PC-3 (cell line): ENCODE data around the gene TENM4. TPM values are rescaled to one million over a fixed set of nuclear protein-coding genes. Genes with fewer than 3 reads are reported as not detected.

ENCODE experiments used
- ATAC-seq: fragments of 200-7000 bp; cut with Tn5 transposase; 2 replicates; pipeline ENCODE4 v1.9.1; 2020; ENCODE audit warnings: mild to moderate bottlenecking, moderate library complexity
- BruUV-seq: library from RNA; stranded (reverse); fragments of 400-500 nt; replicated peaks from 2 replicates; lab custom pipeline; 2021; lab: Mats Ljungman, UMichigan
- CTCF ChIA-PET: fragments of 300-600 bp; sonication (Branson Sonifier 250); formaldehyde crosslinking; loops from one replicate; lab custom pipeline; 2022; ENCODE audit warnings: antibody characterized with exemption; lab: Charles Lee
- POLR2A ChIA-PET: fragments of 300-600 bp; sonication (Branson Sonifier 250); formaldehyde crosslinking; loops from one replicate; lab custom pipeline; 2022; ENCODE audit warnings: antibody characterized with exemption; ENCODE audit not compliant: unreplicated experiment; lab: Charles Lee
- DNase-seq: peaks from one replicate; pipeline ENCODE4 v3.0.0-alpha.2; 2015
- H2AFZ ChIP-seq: fragments of 300-600 bp; sonication (generic); 2 replicates; pipeline ENCODE4 v1.6.0; 2016; ENCODE audit warnings: antibody characterized with exemption, low read length
- H3F3A ChIP-seq: fragments of 300-600 bp; sonication (generic); one replicate; pipeline ENCODE4 v1.6.0; 2017; ENCODE audit warnings: antibody characterized with exemption, low read length, control low read depth, mild to moderate bottlenecking; ENCODE audit not compliant: unreplicated experiment
- H3K27ac ChIP-seq: fragments of 300-600 bp; sonication (generic); 2 replicates; pipeline ENCODE4 v1.5.1; 2016; ENCODE audit warnings: mild to moderate bottlenecking, low read length
- H3K27me3 ChIP-seq: fragments of 300-600 bp; sonication (generic); 2 replicates; pipeline ENCODE4 v1.6.1; 2016; ENCODE audit warnings: low read length, mixed read lengths
- H3K36me3 ChIP-seq: fragments of 300-600 bp; sonication (generic); 2 replicates; pipeline ENCODE4 v1.6.1; 2016; ENCODE audit warnings: low read depth, mixed run types, low read length, mixed read lengths
- H3K4me1 ChIP-seq: fragments of 300-600 bp; sonication (generic); 2 replicates; pipeline ENCODE4 v1.5.1; 2016; ENCODE audit warnings: low read length; ENCODE audit not compliant: insufficient read depth
- H3K4me2 ChIP-seq: fragments of 300-600 bp; sonication (generic); 2 replicates; pipeline ENCODE4 v1.6.0; 2016; ENCODE audit warnings: low read length
- H3K4me3 ChIP-seq: fragments of 300-600 bp; sonication (generic); 2 replicates; pipeline ENCODE4 v1.5.1; 2016; ENCODE audit warnings: mild to moderate bottlenecking, low read length, mixed read lengths
- H3K79me2 ChIP-seq: fragments of 300-600 bp; sonication (generic); 2 replicates; pipeline ENCODE4 v1.6.1; 2017; ENCODE audit warnings: low read length, mixed read lengths
- H3K9ac ChIP-seq: fragments of 300-600 bp; sonication (generic); 2 replicates; pipeline ENCODE4 v1.6.0; 2016; ENCODE audit warnings: mild to moderate bottlenecking, low read length
- H3K9me2 ChIP-seq: fragments of 300-600 bp; sonication (generic); replicated peaks from 2 replicates; pipeline ENCODE4 v1.6.1; 2016; ENCODE audit warnings: mixed run types, low read length, mixed read lengths
- H3K9me3 ChIP-seq: fragments of 300-600 bp; sonication (generic); 2 replicates; pipeline ENCODE4 v1.6.1; 2016; ENCODE audit warnings: low read length, mixed read lengths
- H4K20me1 ChIP-seq: fragments of 300-600 bp; sonication (generic); 2 replicates; pipeline ENCODE4 v1.6.1; 2016; ENCODE audit warnings: low read length, mixed read lengths
- CTCF ChIP-seq: fragments of 300-600 bp; sonication (generic); conservative IDR thresholded peaks from 2 replicates; pipeline ENCODE4 v1.5.1; 2017; ENCODE audit warnings: antibody characterized with exemption, low read depth, mild to moderate bottlenecking, low read length
- EZH2 ChIP-seq: fragments of 300-600 bp; sonication (generic); IDR thresholded peaks from one replicate; pipeline ENCODE4 v1.6.1; 2017; ENCODE audit warnings: antibody characterized with exemption, mild to moderate bottlenecking, low read length; ENCODE audit not compliant: unreplicated experiment
- EZH2phosphoT487 ChIP-seq: fragments of 300-600 bp; sonication (generic); IDR thresholded peaks from 2 replicates; pipeline ENCODE4 v1.6.1; 2018; ENCODE audit warnings: mild to moderate bottlenecking, antibody characterized with exemption, low read length, borderline replicate concordance
- intact Hi-C: fragments of 100-400 bp; cut with micrococcal nuclease; formaldehyde crosslinking; loops from 2 replicates; pipeline ENCODE4 v1.9.0; 2023
- total RNA-seq: library from RNA; depleted of rRNA; stranded (reverse); fragments of >200 nt; gene quantifications from 2 replicates; pipeline ENCODE4 v1.2.3, GENCODE V29; 2014

The TENM4 gene
- total RNA-seq, 1 experiment from 2014 or later, result 19.7 TPM

- CTCF ChIA-PET, result no interaction called here
- intact Hi-C loops, result no loop called here
- no TSS peak for BruUV-seq
- H3K36me3 ChIP-seq, result no peaks in the 10 kb centered on the region
- H3K79me2 ChIP-seq, result no peaks in the 10 kb centered on the region
- DNase-seq (peak; percentile 70), ATAC-seq (no peak)
- POLR2A ChIA-PET, result no interaction called here
- no peak overlapping the region for H3K9ac ChIP-seq
- peaks cover 5% of the 10 kb centered on the region for H3K4me1 ChIP-seq
- no peaks in the 10 kb centered on the region for H3F3A ChIP-seq
- H3K27me3 ChIP-seq, result peaks cover 4% of the 10 kb centered on the region
- H3K4me3 ChIP-seq, result no peak overlapping the region
- no peaks in the 10 kb centered on the region for H3K9me3 ChIP-seq
- H3K4me2 ChIP-seq, result no peak overlapping the region
- TF ChIP-seq CTCF (no peak), EZH2phosphoT487 (no peak), EZH2 (no peak)
- no peaks in the 10 kb centered on the region for H3K9me2 ChIP-seq
- no peaks in the 10 kb centered on the region for H4K20me1 ChIP-seq
- no peak overlapping the region for H2AFZ ChIP-seq
- H3K27ac ChIP-seq, result no peak overlapping the region
Observed at GRCh38 chr11:79165908-79166307, 274.9 kb downstream of the TENM4 start.

GRCh38 chr11:79160791-79161403 lies 279.9 kb downstream of the TENM4 start:
- ChIA-PET POLR2A (no interaction called here), CTCF (no interaction called here)
- H3K4me2 ChIP-seq, result 0 out of 2 replicates have a peak overlapping the region, but pooled peaks have one; percentile 6
- no peaks in the 10 kb centered on the region for H3K79me2 ChIP-seq
- peaks cover 3% of the 10 kb centered on the region; the same call in 1 of the 2 replicates for H3K27me3 ChIP-seq
- H3K9me2 ChIP-seq, result no peaks in the 10 kb centered on the region
- no peak overlapping the region for H3K9ac ChIP-seq
- DNase-seq, result peak; percentile 81
- H3K36me3 ChIP-seq, result no peaks in the 10 kb centered on the region
- H3K4me1 ChIP-seq, result peaks cover 6% of the 10 kb centered on the region
- no peak overlapping the region for H3K27ac ChIP-seq
- H3K9me3 ChIP-seq, result no peaks in the 10 kb centered on the region
- intact Hi-C loops, result loop anchor here (1.0 to 5.0 kb wide), 3 partner anchors 99 to 516 kb away; no protein-coding TSS in a partner anchor
- H4K20me1 ChIP-seq, result no peaks in the 10 kb centered on the region
- TF ChIP-seq EZH2 (no peak), CTCF (peak; percentile 85), EZH2phosphoT487 (no peak)
- BruUV-seq, result no TSS peak
- no peaks in the 10 kb centered on the region for H3F3A ChIP-seq
- peak; percentile 77 for ATAC-seq
- H2AFZ ChIP-seq, result 0 out of 2 replicates have a peak overlapping the region, but pooled peaks have one; percentile 16
- no peak overlapping the region for H3K4me3 ChIP-seq
